Loucy (cell line): ENCODE measurements around the gene CXCR5.

Experiments used
- H2AFZ ChIP-seq: fragments of 200-600 bp; sonication (generic); 2 replicates; pipeline ENCODE4 v1.6.0; 2016; ENCODE audit warnings: antibody characterized with exemption, mild to moderate bottlenecking, low read length, moderate library complexity
- H3F3A ChIP-seq: fragments of 200-600 bp; 2 replicates; pipeline ENCODE4 v1.6.0; 2016; ENCODE audit warnings: antibody characterized with exemption, low read depth, mild to moderate bottlenecking
- H3K27me3 ChIP-seq: fragments of 200-600 bp; sonication (generic); 2 replicates; pipeline ENCODE4 v1.6.1; 2014; ENCODE audit warnings: low read length, mild to moderate bottlenecking; ENCODE audit not compliant: insufficient read depth, poor library complexity, severe bottlenecking
- H3K36me3 ChIP-seq: fragments of 200-600 bp; sonication (generic); 2 replicates; pipeline ENCODE4 v1.6.1; 2016; ENCODE audit warnings: low read length; ENCODE audit not compliant: insufficient read depth
- H3K4me1 ChIP-seq: fragments of 200-600 bp; sonication (generic); 2 replicates; pipeline ENCODE4 v1.5.1; 2014; ENCODE audit warnings: low read length, mild to moderate bottlenecking; ENCODE audit not compliant: insufficient read depth, poor library complexity, severe bottlenecking
- H3K4me2 ChIP-seq: fragments of 200-600 bp; sonication (generic); 2 replicates; pipeline ENCODE4 v1.6.0; 2014; ENCODE audit warnings: antibody characterized with exemption, low read length, low read depth, mild to moderate bottlenecking; ENCODE audit not compliant: poor library complexity, severe bottlenecking
- H3K4me3 ChIP-seq: fragments of 200-600 bp; sonication (generic); 2 replicates; pipeline ENCODE4 v1.5.1; 2014; ENCODE audit warnings: low read length, mild to moderate bottlenecking, mixed read lengths; ENCODE audit not compliant: poor library complexity, severe bottlenecking
- H3K79me2 ChIP-seq: fragments of 200-600 bp; sonication (generic); 2 replicates; pipeline ENCODE4 v1.6.1; 2014; ENCODE audit warnings: low read length; ENCODE audit not compliant: insufficient read depth
- H3K9ac ChIP-seq: fragments of 200-600 bp; sonication (generic); 2 replicates; pipeline ENCODE4 v1.6.0; 2014; ENCODE audit warnings: mild to moderate bottlenecking, low read depth, low read length, moderate library complexity; ENCODE audit not compliant: poor library complexity, severe bottlenecking
- H3K9me2 ChIP-seq: fragments of 200-600 bp; sonication (generic); replicated peaks from 2 replicates; pipeline ENCODE4 v1.6.1; 2016; ENCODE audit warnings: low read depth, low read length, mixed read lengths
- H3K9me3 ChIP-seq: fragments of 200-600 bp; sonication (generic); 2 replicates; pipeline ENCODE4 v1.6.1; 2014; ENCODE audit warnings: mild to moderate bottlenecking, antibody characterized with exemption, low read length, low read depth; ENCODE audit not compliant: insufficient read depth
- H4K20me1 ChIP-seq: fragments of 200-600 bp; sonication (generic); 2 replicates; pipeline ENCODE4 v1.6.0; 2014; ENCODE audit warnings: antibody characterized with exemption, low read length, mild to moderate bottlenecking; ENCODE audit not compliant: insufficient read depth, poor library complexity, severe bottlenecking
- EZH2phosphoT487 ChIP-seq: fragments of 200-600 bp; IDR thresholded peaks from 2 replicates; pipeline ENCODE4 v1.6.1; 2018; ENCODE audit warnings: antibody characterized with exemption, mild to moderate bottlenecking, moderate library complexity, borderline replicate concordance
- TF ChIP-seq, protein P1 (sequence below): fragments of 200-600 bp; sonication (generic); conservative IDR thresholded peaks from 2 replicates; pipeline ENCODE4 v1.5.1; 2014; ENCODE audit warnings: mild to moderate bottlenecking, antibody characterized with exemption, low read length

Gene CXCR5

DNA sequence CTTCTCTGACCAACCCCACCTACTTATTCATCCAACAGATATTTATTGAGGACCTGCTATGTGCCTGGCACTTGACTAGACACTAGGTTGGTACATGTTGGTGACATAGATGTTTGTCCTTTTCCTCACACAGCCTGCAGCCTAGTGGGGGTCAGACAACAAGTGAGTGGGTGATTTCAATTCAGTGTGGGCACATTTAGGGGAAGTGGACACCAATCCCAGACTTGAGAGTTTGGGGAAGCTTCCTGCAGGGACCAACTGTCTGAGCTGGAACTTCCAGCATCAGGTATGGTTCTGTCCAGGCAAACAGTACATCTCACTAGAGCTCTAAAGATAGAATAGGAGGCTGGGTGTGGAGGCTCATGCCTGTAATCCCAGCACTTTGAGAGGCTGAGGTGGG is 47.9 kb downstream of the CXCR5 start:
- Histone ChIP-seq H3K4me3 (no peak overlapping the region), H3K9me2 (no peaks in the 10 kb centered on the region), H2AFZ (no peak overlapping the region), H3K36me3 (no peaks in the 10 kb centered on the region), H3K27me3 (no peaks in the 10 kb centered on the region), H3F3A (no peaks in the 10 kb centered on the region; the same call in 1 of the 2 replicates), H3K4me1 (peaks cover 15% of the 10 kb centered on the region), H3K9me3 (no peaks in the 10 kb centered on the region), H4K20me1 (no peaks in the 10 kb centered on the region), H3K9ac (no peak overlapping the region), H3K79me2 (no peaks in the 10 kb centered on the region), H3K4me2 (no peak overlapping the region)
- TF ChIP-seq, protein P1, sequence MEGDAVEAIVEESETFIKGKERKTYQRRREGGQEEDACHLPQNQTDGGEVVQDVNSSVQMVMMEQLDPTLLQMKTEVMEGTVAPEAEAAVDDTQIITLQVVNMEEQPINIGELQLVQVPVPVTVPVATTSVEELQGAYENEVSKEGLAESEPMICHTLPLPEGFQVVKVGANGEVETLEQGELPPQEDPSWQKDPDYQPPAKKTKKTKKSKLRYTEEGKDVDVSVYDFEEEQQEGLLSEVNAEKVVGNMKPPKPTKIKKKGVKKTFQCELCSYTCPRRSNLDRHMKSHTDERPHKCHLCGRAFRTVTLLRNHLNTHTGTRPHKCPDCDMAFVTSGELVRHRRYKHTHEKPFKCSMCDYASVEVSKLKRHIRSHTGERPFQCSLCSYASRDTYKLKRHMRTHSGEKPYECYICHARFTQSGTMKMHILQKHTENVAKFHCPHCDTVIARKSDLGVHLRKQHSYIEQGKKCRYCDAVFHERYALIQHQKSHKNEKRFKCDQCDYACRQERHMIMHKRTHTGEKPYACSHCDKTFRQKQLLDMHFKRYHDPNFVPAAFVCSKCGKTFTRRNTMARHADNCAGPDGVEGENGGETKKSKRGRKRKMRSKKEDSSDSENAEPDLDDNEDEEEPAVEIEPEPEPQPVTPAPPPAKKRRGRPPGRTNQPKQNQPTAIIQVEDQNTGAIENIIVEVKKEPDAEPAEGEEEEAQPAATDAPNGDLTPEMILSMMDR, result no peak

DNA sequence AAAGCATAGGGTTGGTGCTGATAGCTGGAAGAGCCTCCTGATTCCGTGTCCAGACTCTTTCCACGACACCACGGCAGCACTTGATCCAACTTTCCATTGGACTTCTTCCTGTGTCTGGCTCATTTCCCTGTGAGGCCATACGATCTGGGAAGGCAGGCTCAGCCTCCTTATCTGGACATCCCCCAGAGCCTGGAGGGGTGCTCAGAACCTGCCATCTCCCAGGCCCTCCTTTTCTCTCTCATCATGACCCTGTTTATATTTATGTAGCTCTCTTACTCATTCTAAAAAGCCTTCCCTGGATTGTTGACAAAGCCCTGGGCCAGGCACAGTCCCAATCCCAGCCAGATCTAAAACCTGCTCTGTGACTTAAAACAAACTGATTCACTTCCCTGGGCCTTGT is 49.8 kb downstream of the CXCR5 start:
- H3K9ac ChIP-seq, result no peak overlapping the region
- H3K4me2 ChIP-seq, result no peak overlapping the region

DNA sequence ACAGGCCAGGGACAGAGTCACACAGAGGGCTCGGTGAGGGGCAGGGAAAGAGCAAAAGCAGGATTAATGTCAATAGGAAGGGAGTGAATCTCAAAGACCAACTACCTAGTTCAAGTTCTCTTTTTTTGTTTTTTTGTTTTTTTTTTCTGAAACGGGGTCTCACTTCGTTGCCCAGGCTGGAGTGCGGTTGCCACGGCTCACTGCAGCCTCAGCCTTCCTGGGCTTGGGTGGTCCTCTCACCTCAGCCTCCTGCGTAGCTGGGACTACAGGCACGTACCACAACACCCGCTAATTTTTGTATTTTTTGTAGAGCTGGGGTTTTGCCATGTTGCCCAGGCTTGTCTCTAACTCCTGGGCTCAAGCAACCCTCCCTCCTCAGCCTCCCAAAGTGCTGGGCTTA is 51.7 kb downstream of the CXCR5 start:
- H3K9me3 ChIP-seq, result no peaks in the 10 kb centered on the region
- H4K20me1 ChIP-seq, result no peaks in the 10 kb centered on the region
- H3K27me3 ChIP-seq, result no peaks in the 10 kb centered on the region
- no peak overlapping the region for H3K4me3 ChIP-seq
- no peaks in the 10 kb centered on the region for H3K79me2 ChIP-seq
- H3K36me3 ChIP-seq, result no peaks in the 10 kb centered on the region
- H3K9me2 ChIP-seq, result no peaks in the 10 kb centered on the region
- H3K9ac ChIP-seq, result no peak overlapping the region
- no peaks in the 10 kb centered on the region for H3F3A ChIP-seq
- peaks cover 17% of the 10 kb centered on the region for H3K4me1 ChIP-seq
- no peak overlapping the region for H2AFZ ChIP-seq
- TF ChIP-seq EZH2phosphoT487, result no peak
- TF ChIP-seq, protein P1, result no peak
- H3K4me2 ChIP-seq, result no peak overlapping the region

More for the DNA sequence above, 49.8 kb downstream of the CXCR5 start:
- no peaks in the 10 kb centered on the region for H3K9me3 ChIP-seq
- H3K27me3 ChIP-seq, result no peaks in the 10 kb centered on the region
- no peaks in the 10 kb centered on the region for H3K36me3 ChIP-seq
- H3K79me2 ChIP-seq, result no peaks in the 10 kb centered on the region
- H3F3A ChIP-seq, result no peaks in the 10 kb centered on the region; the same call in 1 of the 2 replicates
- TF ChIP-seq EZH2phosphoT487, result no peak
- TF ChIP-seq, protein P1, result no peak
- H4K20me1 ChIP-seq, result no peaks in the 10 kb centered on the region
- no peak overlapping the region for H2AFZ ChIP-seq
- no peaks in the 10 kb centered on the region for H3K9me2 ChIP-seq
- peaks cover 10% of the 10 kb centered on the region for H3K4me1 ChIP-seq
- no peak overlapping the region for H3K4me3 ChIP-seq
